Measurements from ENCODE around the gene METTL5.

METTL5 gene

DNA sequence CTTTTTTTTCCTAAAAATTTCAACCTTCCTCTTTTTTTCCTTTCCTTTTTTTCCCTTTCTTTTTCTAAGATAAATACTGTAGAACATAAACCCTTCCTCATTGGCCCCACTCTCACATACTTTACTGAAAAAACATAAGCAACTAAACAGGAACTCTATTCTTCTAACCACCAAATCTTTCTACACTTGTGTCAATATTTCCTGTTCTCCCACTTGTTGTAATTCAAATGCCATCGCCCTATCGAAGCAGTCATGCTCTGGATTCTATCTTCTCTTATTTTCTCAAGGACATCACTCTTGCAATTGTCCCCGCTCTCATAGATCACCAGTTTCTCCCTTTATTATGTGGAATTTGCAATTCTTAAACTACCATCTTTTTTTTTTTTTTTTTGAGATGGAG lies 46.3 kb downstream of the METTL5 start:
- no peak for DNase-seq

GRCh38 chr2:169776252-169776761 lies 48.4 kb downstream of the METTL5 start:
- no peak for DNase-seq

DNA sequence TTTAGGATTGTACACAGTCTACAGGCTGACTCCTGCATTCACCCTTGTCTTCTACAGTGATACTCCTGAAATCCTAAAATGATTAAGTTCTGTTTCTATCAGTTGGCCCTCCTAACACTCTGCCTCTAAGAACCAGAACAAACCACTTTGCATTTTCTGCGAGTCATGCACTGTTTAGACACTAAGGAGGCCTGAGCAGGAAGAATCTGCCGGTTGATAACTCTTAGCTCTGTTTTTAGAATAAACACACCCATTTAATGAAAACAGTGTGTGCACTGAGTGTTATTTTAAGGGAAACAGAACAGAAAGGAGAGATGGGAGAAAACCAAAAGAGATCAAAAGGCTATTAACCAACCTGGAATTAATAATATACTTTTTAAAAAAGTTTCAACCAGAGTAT lies 48.9 kb downstream of the METTL5 start:
- no peak for DNase-seq

DNA sequence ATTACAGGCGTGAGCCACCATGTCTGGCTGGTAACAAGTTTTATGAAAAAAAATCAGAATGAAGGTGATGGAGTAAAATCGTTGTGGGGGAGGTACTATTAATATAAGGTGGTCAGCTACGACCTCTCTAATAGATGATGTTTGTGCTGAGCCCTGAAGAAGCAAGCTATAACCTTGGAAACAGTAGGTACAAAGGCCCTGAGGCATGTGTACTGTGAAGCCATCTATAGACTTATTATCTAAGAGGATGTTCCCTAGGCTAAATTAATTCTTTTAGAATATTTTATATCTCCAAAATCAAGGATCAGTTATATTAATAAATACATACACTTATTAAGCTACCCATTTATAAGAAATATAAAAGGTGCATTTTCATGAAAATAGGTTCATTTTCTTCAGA lies 49.4 kb downstream of the METTL5 start:
- no peak for DNase-seq

DNA sequence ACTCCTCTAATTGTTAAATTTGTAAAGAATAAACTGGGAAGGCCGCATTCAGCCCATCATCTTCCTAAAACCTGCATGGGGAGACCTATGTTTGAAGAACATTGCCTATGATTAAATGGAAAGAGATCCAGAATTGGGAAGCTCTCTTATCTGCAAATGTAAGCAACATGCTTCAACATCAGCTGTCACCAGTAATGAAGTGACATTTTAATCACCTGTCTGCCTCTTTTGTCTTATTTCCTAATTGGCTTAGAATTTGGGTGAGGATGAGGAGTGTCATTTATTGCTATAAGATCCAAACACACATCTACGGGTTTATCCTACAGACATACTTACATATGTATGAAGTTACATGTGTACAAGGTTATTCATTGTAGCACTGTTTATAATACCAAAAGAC lies 52.1 kb downstream of the METTL5 start:
- DNase-seq, result no peak

DNA sequence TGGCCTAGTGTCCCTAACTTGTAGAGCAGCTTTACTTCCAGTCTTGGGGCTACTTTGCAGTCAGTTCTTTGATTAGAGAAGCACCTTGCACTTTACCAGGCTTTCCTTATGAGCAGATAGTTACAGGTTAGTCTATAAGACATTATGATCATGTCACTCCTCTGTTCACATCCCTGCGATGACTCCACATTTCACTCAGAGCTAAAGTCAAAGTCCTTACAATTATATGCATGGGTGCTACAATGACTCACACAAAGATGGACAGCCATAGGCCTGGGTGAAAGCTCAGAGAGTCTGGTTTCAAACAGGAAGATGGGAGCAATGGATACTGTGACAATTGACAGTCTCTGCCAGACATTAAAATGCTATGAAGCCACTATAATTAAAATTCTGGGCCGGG lies 53.1 kb downstream of the METTL5 start:
- DNase-seq, result no peak

- DNase-seq, result no peak
Measured at GRCh38 chr2:169771021-169771420, 53.7 kb downstream of the METTL5 start.

DNA sequence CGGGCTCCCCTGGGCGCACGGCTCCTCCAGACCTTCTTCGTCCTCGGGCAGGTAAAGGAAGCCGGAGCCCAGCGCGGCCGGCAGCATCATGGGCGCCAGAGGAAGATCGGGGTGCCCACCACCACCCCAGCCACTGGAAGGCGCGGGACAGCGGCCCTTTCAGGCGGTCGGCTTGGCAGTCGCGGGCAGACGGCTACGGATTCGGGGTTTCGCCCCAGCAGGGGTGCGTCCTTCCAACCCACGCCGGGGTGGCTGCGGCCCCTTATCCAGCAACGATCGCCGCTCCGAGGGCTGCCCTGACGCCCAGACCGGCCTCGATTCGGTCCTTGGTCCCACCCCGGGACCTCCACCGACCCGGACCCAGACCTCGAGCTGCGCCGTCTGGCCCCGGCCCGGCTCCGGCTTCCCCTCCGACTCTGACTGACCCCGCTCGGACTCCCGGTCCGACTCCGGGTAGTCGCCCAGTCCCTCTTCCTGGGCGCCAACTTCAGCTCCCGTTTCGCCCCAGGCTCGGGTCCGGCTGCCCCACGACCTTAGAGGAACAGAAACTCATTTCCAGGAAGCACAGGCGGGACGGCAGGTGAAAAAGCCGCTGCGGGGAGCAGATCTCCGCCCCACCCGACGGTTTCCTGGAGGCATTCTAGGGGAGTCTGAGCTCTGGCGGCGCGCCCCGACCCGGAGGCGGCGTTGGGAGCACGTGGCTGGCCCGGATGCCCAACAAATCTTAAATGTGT lies 56.3 kb downstream of the METTL5 start:
- peak; percentile 29 for DNase-seq

- DNase-seq, result peak; percentile 52
Measured at GRCh38 chr2:169767243-169767888, 57.3 kb downstream of the METTL5 start.

DNA sequence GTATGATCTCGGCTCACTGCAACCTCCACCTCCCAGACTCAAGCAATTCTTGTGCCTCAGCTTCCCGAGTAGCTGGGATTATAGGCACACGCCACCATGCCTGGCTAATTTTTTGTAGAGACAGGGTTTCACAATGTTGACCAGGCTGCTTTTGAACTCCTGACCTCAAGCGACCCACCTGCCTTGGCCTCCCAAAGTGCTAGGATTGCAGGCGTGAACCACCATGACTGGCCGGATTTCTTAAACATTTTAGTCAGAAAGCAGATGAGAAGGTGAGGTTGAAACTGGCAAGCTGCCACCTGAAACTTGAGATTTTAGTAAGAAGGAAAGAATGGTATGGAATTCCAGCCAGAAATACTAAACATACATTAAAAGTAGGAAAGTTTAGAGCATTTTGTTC lies 59.2 kb downstream of the METTL5 start:
- DNase-seq, result no peak

GRCh38 chr2:169761970-169762292 lies 62.8 kb downstream of the METTL5 start:
- DNase-seq, result no peak
